Ovary (tissue), 9 donors: ENCODE measurements around the gene CRYL1. TPM values are rescaled to one million over a fixed set of nuclear protein-coding genes. Genes with fewer than 3 reads are reported as not detected.

Source experiments
- DNase-seq, 5 donors: peaks; one replicate each; pipeline ENCODE4 v3.0.0-alpha.2; 2019 to 2020
- H3K27ac ChIP-seq, 2 donors: fragments of 200-600 bp; one replicate each; pipeline versions ENCODE4 v1.5.1 to v1.8.0; 2019 to 2022
- H3K27me3 ChIP-seq: fragments of 200-600 bp; one replicate; pipeline ENCODE4 v1.8.0; 2022
- H3K36me3 ChIP-seq: fragments of 200-600 bp; sonication (generic); one replicate; pipeline ENCODE4 v1.5.1; 2019
- H3K4me1 ChIP-seq: one replicate; pipeline ENCODE4 v1.8.1; 2013; ENCODE audit warnings: mild to moderate bottlenecking, moderate library complexity; ENCODE audit not compliant: insufficient read depth
- H3K4me3 ChIP-seq: fragments of 200-600 bp; sonication (generic); one replicate; pipeline ENCODE4 v1.5.1; 2017
- H3K9me3 ChIP-seq, 2 donors: fragments of 200-600 bp in 1 of 2; sonication (generic) in 1 of 2; one replicate each; pipeline versions ENCODE4 v1.5.1 to v1.8.1; 2013 to 2019; ENCODE audit warnings: mild to moderate bottlenecking in 1 of 2, moderate library complexity in 1 of 2
- EP300 ChIP-seq: sonication (generic); formaldehyde crosslinking; IDR thresholded peaks from one replicate; pipeline ENCODE4 v1.6.1; 2017; ENCODE audit warnings: antibody characterized with exemption
- POLR2A ChIP-seq: fragments of 450-650 bp; IDR thresholded peaks from one replicate; pipeline ENCODE4 v1.6.1; 2017; ENCODE audit warnings: antibody characterized with exemption, mild to moderate bottlenecking, moderate library complexity
- WGBS, 3 donors: extraction: QIAGEN DNeasy Blood & Tissue Kit in 1 of 3; methylation state at CpG; one replicate each; pipeline versions ENCODE4 v1.1.5 to v1.1.7; 2013 to 2017; 5-methylcytosine and 5-hydroxymethylcytosine counted together
- intact Hi-C, 4 donors: fragments of 100-400 bp; cut with DNase I; formaldehyde crosslinking; loops; one replicate each; pipeline versions ENCODE4 v1.11.0 to v1.15.1; 2022 to 2023
- polyA plus RNA-seq, 2 donors: library from polyadenylated mRNA; stranded (reverse); fragments of 200-250 nt in 1 of 2; fragments of 350-450 nt in 1 of 2; fragmentation: Illumina TruSeq in 1 of 2; extraction: RNeasy Lipid Tissue Mini Kit (QIAGEN cat#74804) in 1 of 2; gene quantifications; one replicate each; pipeline ENCODE4 v1.2.3, GENCODE V29; 2013 to 2014
- total RNA-seq, 7 donors: library from RNA; depleted of rRNA in 2 of 7; stranded (reverse); fragments of >200 nt in 2 of 7; fragmentation: NEBNext Ultra II Directional in 3 of 7; extraction: Animal tissue kit (Norgen Biotek cat#: 25700) in 3 of 7; gene quantifications; one replicate each; pipeline versions ENCODE4 v1.1.0 to v1.2.4, GENCODE V29; 2016 to 2023
- TF ChIP-seq, protein P1 (sequence below), 3 donors: fragments of 450-650 bp in 2 of 3; fragments of 200-600 bp in 1 of 3; IDR thresholded peaks; one replicate each; pipeline versions ENCODE4 v1.5.1 to v1.8.0; 2016 to 2022; ENCODE audit warnings: antibody characterized with exemption in 3 of 3, mild to moderate bottlenecking in 1 of 3
- donor health status: DM: no; HTN: no; CAD: no; lungs with moderate emphysema.
- donor health status: DM: no; HTN: no; CAD: no.
- donor health status: Bipolar disorder and iron deficiency.
- donor health status: DM: yes; HTN: yes; CAD: no.
- donor health status: DM: no; HTN: no; CAD: no.
- donor health status: DM: yes; HTN: yes; CAD: no.

The CRYL1 gene
- total and polyA plus RNA-seq, 9 donors, result 17.3 to 41.7 (median 25.8) TPM

DNA sequence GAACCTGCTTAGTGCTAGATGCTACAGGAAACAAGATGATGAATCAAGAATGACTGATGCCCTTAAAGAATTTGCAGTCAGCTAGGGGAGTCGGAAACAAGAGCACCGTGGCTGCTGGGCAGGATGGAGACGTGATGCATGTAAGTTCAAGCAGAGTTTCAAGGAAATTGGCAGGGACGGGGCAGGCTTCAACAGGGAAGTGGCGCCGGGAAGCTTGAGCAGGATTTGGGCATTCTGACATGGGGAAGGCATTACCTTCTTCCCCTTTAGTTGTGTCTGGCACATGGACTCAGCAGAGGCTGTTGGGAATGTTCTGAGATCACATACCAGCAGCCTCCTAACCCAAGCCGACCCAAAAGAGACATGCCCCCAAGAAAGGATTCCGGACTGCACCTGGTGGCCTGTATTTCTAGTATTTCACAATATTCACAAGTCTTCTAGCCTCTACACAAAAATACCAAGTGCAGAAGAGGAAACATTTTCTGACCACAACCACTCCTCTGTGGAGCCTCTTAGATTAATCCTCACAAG, 138.2 kb downstream of the CRYL1 start:
- Histone ChIP-seq H3K9me3 (no peaks in the 10 kb centered on the region), H3K36me3 (no peaks in the 10 kb centered on the region), H3K4me3 (no peak overlapping the region), H3K27me3 (no peaks in the 10 kb centered on the region), H3K27ac (no peak overlapping the region), H3K4me1 (no peaks in the 10 kb centered on the region)
- intact Hi-C loops, result no loop called here
- DNase-seq, result no peak
- TF ChIP-seq, protein P1, sequence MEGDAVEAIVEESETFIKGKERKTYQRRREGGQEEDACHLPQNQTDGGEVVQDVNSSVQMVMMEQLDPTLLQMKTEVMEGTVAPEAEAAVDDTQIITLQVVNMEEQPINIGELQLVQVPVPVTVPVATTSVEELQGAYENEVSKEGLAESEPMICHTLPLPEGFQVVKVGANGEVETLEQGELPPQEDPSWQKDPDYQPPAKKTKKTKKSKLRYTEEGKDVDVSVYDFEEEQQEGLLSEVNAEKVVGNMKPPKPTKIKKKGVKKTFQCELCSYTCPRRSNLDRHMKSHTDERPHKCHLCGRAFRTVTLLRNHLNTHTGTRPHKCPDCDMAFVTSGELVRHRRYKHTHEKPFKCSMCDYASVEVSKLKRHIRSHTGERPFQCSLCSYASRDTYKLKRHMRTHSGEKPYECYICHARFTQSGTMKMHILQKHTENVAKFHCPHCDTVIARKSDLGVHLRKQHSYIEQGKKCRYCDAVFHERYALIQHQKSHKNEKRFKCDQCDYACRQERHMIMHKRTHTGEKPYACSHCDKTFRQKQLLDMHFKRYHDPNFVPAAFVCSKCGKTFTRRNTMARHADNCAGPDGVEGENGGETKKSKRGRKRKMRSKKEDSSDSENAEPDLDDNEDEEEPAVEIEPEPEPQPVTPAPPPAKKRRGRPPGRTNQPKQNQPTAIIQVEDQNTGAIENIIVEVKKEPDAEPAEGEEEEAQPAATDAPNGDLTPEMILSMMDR (IDR thresholded peaks at IDR 0.05), result no peak
- TF ChIP-seq EP300 (no peak), POLR2A (no peak)
- WGBS, 3 donors, result 66 to 68% (median 68%) methylated on average over 8 of the region's 8 CpGs

DNA sequence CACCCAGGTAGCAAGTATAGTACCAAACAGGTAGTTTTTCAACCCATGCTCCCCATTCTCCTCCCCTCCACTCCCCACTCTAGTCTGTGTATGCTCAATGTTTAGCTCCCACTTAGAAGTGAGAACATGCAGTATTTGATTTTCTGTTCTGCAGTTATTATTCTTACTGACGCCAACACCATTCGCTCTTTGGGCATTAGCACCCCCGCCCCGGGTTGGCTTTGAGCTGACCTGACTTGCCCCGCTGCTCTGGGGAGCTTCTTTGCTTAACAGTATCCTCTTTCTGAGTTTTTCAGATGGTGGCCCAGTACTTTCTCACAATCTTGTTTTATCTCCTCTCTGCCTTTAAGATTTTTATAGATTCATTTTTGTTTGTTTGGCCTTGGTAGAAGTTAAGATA, 138.7 kb downstream of the CRYL1 start:
- no peak for DNase-seq
- H3K4me3 ChIP-seq, result no peak overlapping the region
- 95 to 98% (median 96%) methylated on average over 5 of the region's 5 CpGs for WGBS, 3 donors
- intact Hi-C loops, result no loop called here
- no peaks in the 10 kb centered on the region for H3K4me1 ChIP-seq
- H3K36me3 ChIP-seq, result no peaks in the 10 kb centered on the region
- TF ChIP-seq EP300, result no peak
- TF ChIP-seq, protein P1 (IDR thresholded peaks at IDR 0.05), result no peak
- no peak for TF ChIP-seq POLR2A
- no peak overlapping the region for H3K27ac ChIP-seq
- H3K9me3 ChIP-seq, result no peaks in the 10 kb centered on the region
- no peaks in the 10 kb centered on the region for H3K27me3 ChIP-seq

DNA sequence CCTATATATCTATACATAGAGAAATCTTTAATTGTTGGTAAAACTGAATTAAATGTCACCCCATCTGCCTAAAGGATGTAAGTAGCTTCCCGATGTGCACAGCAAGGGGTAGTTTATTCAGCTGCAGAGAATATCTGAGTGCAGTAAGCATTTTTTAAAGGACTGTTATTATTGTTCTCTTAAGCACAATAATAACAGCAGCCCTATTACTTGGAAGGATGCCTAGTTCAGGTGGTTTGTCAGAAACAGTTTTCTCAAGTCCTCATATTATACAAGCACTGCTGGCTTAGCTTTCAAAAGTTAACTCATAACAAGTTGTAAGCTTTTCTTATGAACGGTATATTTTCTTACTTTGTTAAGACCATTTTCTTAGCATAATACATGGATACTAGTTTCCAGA, 142.6 kb downstream of the CRYL1 start:
- Histone ChIP-seq H3K27me3 (no peaks in the 10 kb centered on the region), H3K4me3 (no peak overlapping the region), H3K36me3 (no peaks in the 10 kb centered on the region), H3K9me3 (no peaks in the 10 kb centered on the region), H3K4me1 (no peaks in the 10 kb centered on the region), H3K27ac (no peak overlapping the region)
- WGBS, 3 donors, result 16 to 31% (median 19%) methylated on average over 2 of the region's 2 CpGs
- intact Hi-C loops, result no loop called here
- TF ChIP-seq POLR2A (no peak), EP300 (no peak)
- TF ChIP-seq, protein P1 (IDR thresholded peaks at IDR 0.05), result no peak
- DNase-seq, result no peak

DNA sequence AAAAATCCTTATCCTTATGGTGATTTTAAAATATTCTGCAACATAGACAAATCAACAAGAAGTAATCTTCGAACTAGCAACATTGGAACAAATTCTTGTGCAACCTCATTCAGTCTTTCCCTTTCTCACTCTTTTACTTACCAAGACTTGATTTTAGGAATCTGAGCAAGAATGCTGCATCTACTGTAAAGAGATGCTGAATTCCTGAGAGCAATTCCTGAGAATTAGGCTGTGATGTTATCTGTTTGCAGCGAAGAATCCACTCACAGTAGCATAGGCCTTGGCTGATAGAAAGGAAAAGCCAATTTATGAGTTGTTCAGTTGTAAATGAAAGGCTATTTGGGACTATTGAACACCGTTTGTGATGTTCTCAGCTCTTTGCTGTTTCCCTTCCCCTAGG, 144.3 kb downstream of the CRYL1 start:
- no peak overlapping the region for H3K4me3 ChIP-seq
- H3K9me3 ChIP-seq, result no peaks in the 10 kb centered on the region
- 74 to 83% (median 75%) methylated on average over 3 of the region's 3 CpGs for WGBS, 3 donors
- no peak overlapping the region for H3K27ac ChIP-seq
- H3K36me3 ChIP-seq, result no peaks in the 10 kb centered on the region
- no peaks in the 10 kb centered on the region for H3K27me3 ChIP-seq
- DNase-seq, result no peak
- no peaks in the 10 kb centered on the region for H3K4me1 ChIP-seq
- intact Hi-C loops, result no loop called here
- no peak for TF ChIP-seq POLR2A
- TF ChIP-seq, protein P1 (IDR thresholded peaks at IDR 0.05), result no peak
- TF ChIP-seq EP300, result no peak
